Measurements from ENCODE around the gene TPGS1.
A peak's percentile ranks its signal among the peaks of the same experiment; 100 is the strongest.

TPGS1 gene

GRCh38 chr19:496112-496665, 11.1 kb upstream of the TPGS1 start, which contains the start of gene MADCAM1:
Gene MADCAM1 (plus strand): TSS chr19:496486. CDS start chr19:496500, 14 bp downstream.
- DNase-seq, result no peak

GRCh38 chr19:496986-497385, 10.3 kb upstream of the TPGS1 start:
- DNase-seq, result no peak

- DNase-seq, result no peak
Observed at GRCh38 chr19:497491-497868, 9.8 kb upstream of the TPGS1 start.

- DNase-seq, result no peak
Observed at GRCh38 chr19:497869-498510, 9.3 kb upstream of the TPGS1 start.

GRCh38 chr19:498511-498891, 8.8 kb upstream of the TPGS1 start:
- no peak for DNase-seq

- no peak for DNase-seq
Observed at GRCh38 chr19:498977-499623, 8.2 kb upstream of the TPGS1 start.

- DNase-seq, result no peak
Observed at GRCh38 chr19:501646-502045, 5.7 kb upstream of the TPGS1 start.

- DNase-seq, result no peak
Observed at GRCh38 chr19:504616-505015, 2.7 kb upstream of the TPGS1 start.

- DNase-seq, result peak; percentile 94
Observed at GRCh38 chr19:506404-507285, 652 bp upstream of the TPGS1 start.

- no peak for DNase-seq
Observed at GRCh38 chr19:508204-509150, 1.2 kb downstream of the TPGS1 start.

- peak; percentile 92 for DNase-seq
Observed at GRCh38 chr19:510606-511100, 3.4 kb downstream of the TPGS1 start.

- peak; percentile 65 for DNase-seq
Observed at GRCh38 chr19:511101-511851, 4.0 kb downstream of the TPGS1 start.

- no peak for DNase-seq
Observed at GRCh38 chr19:512547-513365, 5.5 kb downstream of the TPGS1 start.

GRCh38 chr19:513368-514165, 6.3 kb downstream of the TPGS1 start:
- DNase-seq, result no peak

- DNase-seq, result no peak
Observed at GRCh38 chr19:514166-514663, 6.9 kb downstream of the TPGS1 start.

GRCh38 chr19:517721-518597, 10.7 kb downstream of the TPGS1 start:
- no peak for DNase-seq

GRCh38 chr19:518598-519231, 11.4 kb downstream of the TPGS1 start:
- peak; percentile 54 for DNase-seq

- no peak for DNase-seq
Observed at GRCh38 chr19:519449-519865, 12.2 kb downstream of the TPGS1 start.
